Measurements from ENCODE around the gene PLXNA4. TPM values are rescaled to one million over a fixed set of nuclear protein-coding genes. Genes with fewer than 3 reads are reported as not detected.

PLXNA4 gene
- total and polyA plus RNA-seq, 3 donors from 2014 or later, result 3.4 to 5.5 (median 3.8) TPM

GRCh38 chr7:132571970-132572369 is 4.3 kb downstream of the PLXNA4 start:
- H3K36me3 ChIP-seq (ENCODE audit: low read depth, missing control alignments), result no peaks in the 10 kb centered on the region
- no peaks in the 10 kb centered on the region for H3K9me3 ChIP-seq
- no peak for TF ChIP-seq POLR2A (IDR thresholded peaks at IDR 0.05)
- TF ChIP-seq, protein P1, sequence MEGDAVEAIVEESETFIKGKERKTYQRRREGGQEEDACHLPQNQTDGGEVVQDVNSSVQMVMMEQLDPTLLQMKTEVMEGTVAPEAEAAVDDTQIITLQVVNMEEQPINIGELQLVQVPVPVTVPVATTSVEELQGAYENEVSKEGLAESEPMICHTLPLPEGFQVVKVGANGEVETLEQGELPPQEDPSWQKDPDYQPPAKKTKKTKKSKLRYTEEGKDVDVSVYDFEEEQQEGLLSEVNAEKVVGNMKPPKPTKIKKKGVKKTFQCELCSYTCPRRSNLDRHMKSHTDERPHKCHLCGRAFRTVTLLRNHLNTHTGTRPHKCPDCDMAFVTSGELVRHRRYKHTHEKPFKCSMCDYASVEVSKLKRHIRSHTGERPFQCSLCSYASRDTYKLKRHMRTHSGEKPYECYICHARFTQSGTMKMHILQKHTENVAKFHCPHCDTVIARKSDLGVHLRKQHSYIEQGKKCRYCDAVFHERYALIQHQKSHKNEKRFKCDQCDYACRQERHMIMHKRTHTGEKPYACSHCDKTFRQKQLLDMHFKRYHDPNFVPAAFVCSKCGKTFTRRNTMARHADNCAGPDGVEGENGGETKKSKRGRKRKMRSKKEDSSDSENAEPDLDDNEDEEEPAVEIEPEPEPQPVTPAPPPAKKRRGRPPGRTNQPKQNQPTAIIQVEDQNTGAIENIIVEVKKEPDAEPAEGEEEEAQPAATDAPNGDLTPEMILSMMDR (IDR thresholded peaks at IDR 0.05), result no peak
- no peaks in the 10 kb centered on the region for H3K27me3 ChIP-seq
- H3K27ac ChIP-seq, result no peak overlapping the region
- intact Hi-C loops (cut with DNase I; ENCODE audit: low total_unique reads), result no loop called here
- H3K4me1 ChIP-seq, result peaks cover 16% of the 10 kb centered on the region
- H3K4me3 ChIP-seq, result no peak overlapping the region
- no peak for DNase-seq
- 86 to 87% methylated on average over 2 of the region's 2 CpGs for WGBS, 2 donors

- no peaks in the 10 kb centered on the region for H3K27me3 ChIP-seq
These were observed 6.2 kb downstream of the PLXNA4 start for GRCh38 chr7:132569884-132570614.

DNA sequence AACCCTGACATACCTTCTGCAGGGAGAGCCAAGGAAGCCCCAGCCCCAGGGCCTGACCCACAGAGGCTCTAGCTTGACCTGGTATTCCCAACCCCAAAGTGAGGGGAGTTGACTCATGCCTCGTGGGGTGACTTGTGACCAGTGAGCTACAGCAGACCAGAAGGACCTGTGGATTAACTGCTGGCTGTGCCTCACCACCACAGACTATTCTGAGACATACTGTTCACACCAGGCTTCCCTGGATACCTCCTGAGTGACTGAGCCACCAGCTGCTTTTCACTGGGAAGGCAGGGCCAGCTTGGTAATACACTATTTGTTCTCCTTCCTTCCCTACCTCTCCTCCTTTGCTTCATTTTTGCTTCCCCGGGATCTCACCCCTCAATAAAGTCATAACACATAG is 7.3 kb downstream of the PLXNA4 start:
- TF ChIP-seq, protein P1 (IDR thresholded peaks at IDR 0.05), result no peak
- no peak for TF ChIP-seq POLR2A (IDR thresholded peaks at IDR 0.05)
- DNase-seq, result no peak
- Histone ChIP-seq H3K27me3 (no peaks in the 10 kb centered on the region), H3K36me3 (ENCODE audit: low read depth, missing control alignments) (no peaks in the 10 kb centered on the region), H3K9me3 (no peaks in the 10 kb centered on the region), H3K4me3 (no peak overlapping the region), H3K4me1 (no peaks in the 10 kb centered on the region), H3K27ac (no peak overlapping the region)
- WGBS, 2 donors, result 92 to 97% methylated on average over 2 of the region's 2 CpGs
- intact Hi-C loops (cut with DNase I; ENCODE audit: low total_unique reads), result no loop called here

More at GRCh38 chr7:132569884-132570614, 6.2 kb downstream of the PLXNA4 start:
- TF ChIP-seq POLR2A (IDR thresholded peaks at IDR 0.05), result no peak
- TF ChIP-seq, protein P1 (IDR thresholded peaks at IDR 0.05), result no peak
- H3K27ac ChIP-seq, result no peak overlapping the region
- H3K9me3 ChIP-seq, result no peaks in the 10 kb centered on the region
- intact Hi-C loops (cut with DNase I; ENCODE audit: low total_unique reads), result no loop called here
- H3K36me3 ChIP-seq (ENCODE audit: low read depth, missing control alignments), result no peaks in the 10 kb centered on the region
- DNase-seq, result no peak
- no peak overlapping the region for H3K4me3 ChIP-seq
- 85 to 87% methylated on average over 9 of the region's 9 CpGs for WGBS, 2 donors
- peaks cover 3% of the 10 kb centered on the region for H3K4me1 ChIP-seq

DNA sequence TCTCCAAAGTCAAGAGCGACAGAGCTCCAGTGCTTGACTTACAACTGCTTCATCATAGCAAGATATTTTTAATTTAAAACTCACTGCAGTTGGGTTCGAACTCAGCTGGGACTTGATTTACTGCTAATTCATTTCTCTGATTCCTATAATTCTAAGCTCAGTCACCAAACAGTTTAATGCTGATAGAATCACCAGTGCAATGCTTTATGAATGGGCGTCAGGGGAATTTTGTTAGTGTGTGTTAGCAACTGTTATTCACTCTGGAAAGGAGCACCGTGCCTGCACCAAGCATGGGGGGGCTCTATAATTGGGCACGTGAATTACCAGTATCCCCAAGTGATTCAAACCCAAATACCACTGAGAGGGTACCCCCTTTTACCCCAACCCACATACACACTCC is 10.4 kb downstream of the PLXNA4 start:
- WGBS, 2 donors, result 87 to 91% methylated on average over 5 of the region's 5 CpGs
- no peak overlapping the region for H3K27ac ChIP-seq
- no peak for DNase-seq
- no peaks in the 10 kb centered on the region for H3K4me1 ChIP-seq
- H3K9me3 ChIP-seq, result no peaks in the 10 kb centered on the region
- no peaks in the 10 kb centered on the region for H3K36me3 ChIP-seq (ENCODE audit: low read depth, missing control alignments)
- no peak for TF ChIP-seq POLR2A (IDR thresholded peaks at IDR 0.05)
- TF ChIP-seq, protein P1 (IDR thresholded peaks at IDR 0.05), result no peak
- intact Hi-C loops (cut with DNase I; ENCODE audit: low total_unique reads), result no loop called here
- H3K4me3 ChIP-seq, result no peak overlapping the region
- H3K27me3 ChIP-seq, result no peaks in the 10 kb centered on the region

DNA sequence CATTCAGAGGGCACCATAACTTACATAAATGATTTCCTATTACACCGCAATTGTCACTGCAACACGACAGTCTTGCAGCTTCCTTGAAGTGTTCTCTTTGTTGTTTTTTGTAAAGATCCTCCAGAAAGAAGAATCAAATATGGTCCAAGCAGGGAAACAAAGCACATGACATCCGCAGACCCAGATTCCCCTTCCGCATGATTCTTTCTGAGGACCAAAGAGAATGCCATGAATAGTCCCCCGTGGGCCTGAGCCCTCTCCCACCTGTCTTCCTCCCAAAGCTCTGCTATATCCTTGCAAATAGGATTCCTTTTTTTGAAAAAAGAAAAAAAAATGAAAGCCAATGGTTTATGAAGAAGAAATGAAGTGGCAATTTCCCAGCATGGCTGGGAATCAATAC is 10.8 kb downstream of the PLXNA4 start:
- H3K4me1 ChIP-seq, result no peaks in the 10 kb centered on the region
- H3K4me3 ChIP-seq, result no peak overlapping the region
- no peak overlapping the region for H3K27ac ChIP-seq
- WGBS, 2 donors, result 93% methylated on average over 5 of the region's 5 CpGs
- H3K27me3 ChIP-seq, result no peaks in the 10 kb centered on the region
- TF ChIP-seq, protein P1 (IDR thresholded peaks at IDR 0.05), result no peak
- TF ChIP-seq POLR2A (IDR thresholded peaks at IDR 0.05), result no peak
- DNase-seq, result no peak
- no peaks in the 10 kb centered on the region for H3K9me3 ChIP-seq
- intact Hi-C loops (cut with DNase I; ENCODE audit: low total_unique reads), result no loop called here
- H3K36me3 ChIP-seq (ENCODE audit: low read depth, missing control alignments), result no peaks in the 10 kb centered on the region
